Caco-2 (cell line): ENCODE data around the gene GUCY1A1. TPM values are rescaled to one million over a fixed set of nuclear protein-coding genes. Genes with fewer than 3 reads are reported as not detected.

Source experiments
- BruUV-seq: library from RNA; stranded (reverse); fragments of 400-500 nt; replicated peaks from 2 replicates; lab custom pipeline; 2021; lab: Mats Ljungman, UMichigan
- CTCF ChIA-PET: fragments of 300-600 bp; sonication (Branson Sonifier 250); formaldehyde crosslinking; loops from one replicate; lab custom pipeline; 2022; ENCODE audit warnings: antibody characterized with exemption; lab: Charles Lee
- POLR2A ChIA-PET: fragments of 300-600 bp; sonication (Branson Sonifier 250); formaldehyde crosslinking; loops from one replicate; lab custom pipeline; 2022; ENCODE audit warnings: antibody characterized with exemption; lab: Charles Lee
- DNase-seq, 2 experiments: peaks; one replicate each; pipeline versions ENCODE4 v3.0.0 to v3.0.0-alpha.2; 2020 to 2022
- H3K27me3 ChIP-seq: replicated peaks from 2 replicates; pipeline ENCODE4 v1.6.0; 2011; ENCODE audit warnings: low read length; ENCODE audit not compliant: control insufficient read depth, insufficient read depth
- H3K36me3 ChIP-seq: 2 replicates; pipeline ENCODE4 v1.5.1; 2011; ENCODE audit warnings: low read length; ENCODE audit not compliant: control insufficient read depth, insufficient read depth
- H3K4me1 ChIP-seq: fragments of 250-450 bp; sonication (Bioruptor Pico); 2 replicates; pipeline ENCODE4 v1.5.1; 2020; ENCODE audit warnings: mild to moderate bottlenecking
- H3K4me3 ChIP-seq: 2 replicates; pipeline ENCODE4 v1.5.1; 2011; ENCODE audit warnings: low read depth, mild to moderate bottlenecking, control low read depth, low read length
- H3K9me3 ChIP-seq: fragments of 250-450 bp; sonication (Bioruptor Pico); 2 replicates; pipeline ENCODE4 v1.5.1; 2020; ENCODE audit warnings: mild to moderate bottlenecking, moderate library complexity
- H3K27ac Mint-ChIP-seq: one replicate; pipeline ENCODE4 v1.8.0; 2022; ENCODE audit warnings: mixed read lengths; ENCODE audit not compliant: unreplicated experiment
- H3K27me3 Mint-ChIP-seq: one replicate; pipeline ENCODE4 v1.8.0; 2022; ENCODE audit warnings: mixed read lengths; ENCODE audit not compliant: insufficient read depth, unreplicated experiment
- H3K36me3 Mint-ChIP-seq: one replicate; pipeline ENCODE4 v1.8.0; 2022; ENCODE audit warnings: mild to moderate bottlenecking, mixed read lengths; ENCODE audit not compliant: insufficient read depth, unreplicated experiment
- H3K4me1 Mint-ChIP-seq: one replicate; pipeline ENCODE4 v1.8.0; 2022; ENCODE audit warnings: low read depth, mixed read lengths; ENCODE audit not compliant: unreplicated experiment
- H3K4me3 Mint-ChIP-seq: one replicate; pipeline ENCODE4 v1.8.0; 2022; ENCODE audit warnings: mild to moderate bottlenecking, moderate library complexity, mixed read lengths; ENCODE audit not compliant: unreplicated experiment
- H3K9me3 Mint-ChIP-seq: one replicate; pipeline ENCODE4 v1.8.0; 2022; ENCODE audit warnings: mixed read lengths; ENCODE audit not compliant: unreplicated experiment
- CTCF ChIP-seq, 2 experiments: fragments of 200-600 bp in 1 of 2; IDR thresholded peaks; 1 replicate in 1 of 2; 2 replicates in 1 of 2; pipeline versions ENCODE4 v1.5.1 to v1.8.0; 2011 to 2022; ENCODE audit warnings: antibody characterized with exemption in 1 of 2, control low read depth in 1 of 2, inconsistent platforms in 1 of 2, low read depth in 1 of 2, low read length in 1 of 2, mild to moderate bottlenecking in 1 of 2, moderate library complexity in 1 of 2; ENCODE audit not compliant: insufficient read depth in 1 of 2, severe bottlenecking in 1 of 2, unreplicated experiment in 1 of 2
- intact Hi-C: fragments of 100-400 bp; cut with micrococcal nuclease; formaldehyde crosslinking; loops from one replicate; pipeline ENCODE4 v1.10.0; 2022; ENCODE audit not compliant: unreplicated experiment
- total RNA-seq: library from RNA; stranded (reverse); gene quantifications from 2 replicates; pipeline ENCODE4 v1.2.3, GENCODE V29; 2022

The GUCY1A1 gene
- total RNA-seq, 1 experiment from 2014 or later = not detected

GRCh38 chr4:155768370-155768769 is 101.7 kb downstream of the GUCY1A1 start:
- intact Hi-C loops = no loop called here
- ChIA-PET CTCF (no interaction called here), POLR2A (no interaction called here)
- no peak overlapping the region for H3K4me3 Mint-ChIP-seq
- H3K9me3 ChIP-seq = no peaks in the 10 kb centered on the region
- H3K4me1 ChIP-seq = 0 out of 2 replicates have a peak, but pooled peaks cover 5% of the 10 kb centered on the region
- H3K36me3 Mint-ChIP-seq = no peaks in the 10 kb centered on the region
- TF ChIP-seq CTCF (IDR thresholded peaks at IDR 0.05; ENCODE audit: insufficient read depth in 1 of 2, low read depth in 1 of 2, low read length in 1 of 2, severe bottlenecking in 1 of 2, unreplicated experiment in 1 of 2) = no peak
- no peaks in the 10 kb centered on the region for H3K4me1 Mint-ChIP-seq
- H3K27ac Mint-ChIP-seq = no peak overlapping the region
- H3K27me3 Mint-ChIP-seq = no peaks in the 10 kb centered on the region
- H3K27me3 ChIP-seq = no peaks in the 10 kb centered on the region
- H3K9me3 Mint-ChIP-seq = no peaks in the 10 kb centered on the region
- H3K36me3 ChIP-seq = no peaks in the 10 kb centered on the region
- no TSS peak for BruUV-seq
- no peak overlapping the region for H3K4me3 ChIP-seq
- DNase-seq = no peak

DNA sequence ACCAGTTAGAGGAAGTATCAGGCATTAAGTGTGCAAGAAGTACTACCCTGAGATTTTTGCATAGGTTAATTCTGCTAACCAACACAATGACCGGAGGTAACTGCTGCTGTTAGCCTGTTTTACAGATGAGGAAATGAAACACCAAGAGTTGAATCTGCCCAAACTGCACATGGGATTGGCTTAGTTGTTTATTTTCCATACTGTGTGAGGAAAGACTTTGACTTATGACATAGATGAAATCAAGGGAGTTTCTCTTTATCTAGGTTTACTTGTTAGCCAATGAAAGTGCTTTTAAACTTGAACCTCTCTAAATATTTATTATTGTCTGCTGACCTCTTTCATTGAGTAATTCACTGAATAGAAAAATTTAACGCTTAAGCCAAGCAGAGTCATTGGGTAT is 102.4 kb downstream of the GUCY1A1 start:
- no TSS peak for BruUV-seq
- Mint-ChIP-seq H3K4me1 (no peaks in the 10 kb centered on the region), H3K36me3 (no peaks in the 10 kb centered on the region), H3K27me3 (no peaks in the 10 kb centered on the region), H3K4me3 (no peak overlapping the region), H3K27ac (no peak overlapping the region), H3K9me3 (no peaks in the 10 kb centered on the region)
- Histone ChIP-seq H3K4me3 (no peak overlapping the region), H3K27me3 (no peaks in the 10 kb centered on the region), H3K36me3 (no peaks in the 10 kb centered on the region), H3K9me3 (no peaks in the 10 kb centered on the region), H3K4me1 (0 out of 2 replicates have a peak, but pooled peaks cover 5% of the 10 kb centered on the region)
- no peak for TF ChIP-seq CTCF (IDR thresholded peaks at IDR 0.05; ENCODE audit: insufficient read depth in 1 of 2, low read depth in 1 of 2, low read length in 1 of 2, severe bottlenecking in 1 of 2, unreplicated experiment in 1 of 2)
- POLR2A ChIA-PET = no interaction called here
- no peak for DNase-seq
- intact Hi-C loops = no loop called here
- CTCF ChIA-PET = no interaction called here

GRCh38 chr4:155772459-155773195 is 106.0 kb downstream of the GUCY1A1 start:
- no peak for DNase-seq
- ChIA-PET CTCF (interaction anchor here (1.2 kb wide), 1 partner anchor 23 kb away, joined by 3 read pairs; no protein-coding TSS in a partner anchor), POLR2A (interaction anchor here (0.6 kb wide), 1 partner anchor 58 kb away, joined by 4 read pairs; no protein-coding TSS in a partner anchor)
- H3K4me3 Mint-ChIP-seq = no peak overlapping the region
- H3K9me3 Mint-ChIP-seq = no peaks in the 10 kb centered on the region
- Histone ChIP-seq H3K4me1 (0 out of 2 replicates have a peak, but pooled peaks cover 5% of the 10 kb centered on the region), H3K27me3 (no peaks in the 10 kb centered on the region), H3K4me3 (no peak overlapping the region), H3K9me3 (no peaks in the 10 kb centered on the region), H3K36me3 (no peaks in the 10 kb centered on the region)
- H3K4me1 Mint-ChIP-seq = no peaks in the 10 kb centered on the region
- no TSS peak for BruUV-seq
- no peak overlapping the region for H3K27ac Mint-ChIP-seq
- intact Hi-C loops = no loop called here
- H3K27me3 Mint-ChIP-seq = no peaks in the 10 kb centered on the region
- H3K36me3 Mint-ChIP-seq = no peaks in the 10 kb centered on the region
- TF ChIP-seq CTCF (IDR thresholded peaks at IDR 0.05; ENCODE audit: insufficient read depth in 1 of 2, low read depth in 1 of 2, low read length in 1 of 2, severe bottlenecking in 1 of 2, unreplicated experiment in 1 of 2) = no peak
